ENCODE results near the gene SARM1. TPM values are rescaled to one million over a fixed set of nuclear protein-coding genes. Genes with fewer than 3 reads are reported as not detected.
A peak's percentile ranks its signal among the peaks of the same experiment; 100 is the strongest.
"Not testable (repeated sequence)": the region's sequence is repeated elsewhere in the genome, so short reads cannot be mapped to it uniquely, and the experiment has no call there.

Gene SARM1
- total RNA-seq, 1 donor from 2014 or later = 5.7 TPM

- H3K36me3 ChIP-seq (ENCODE audit: control insufficient read depth in 3 of 3, insufficient read depth in 3 of 3, low read length in 3 of 3) = peaks cover 30 to 43% (median 34%) of the 10 kb centered on the region in 3 donors
- no peak overlapping the region for H3K4me3 ChIP-seq (ENCODE audit: low read length in 3 of 3)
- peaks cover 27 to 31% (median 30%) of the 10 kb centered on the region in 3 donors for H3K4me1 ChIP-seq (ENCODE audit: control insufficient read depth in 3 of 3, insufficient read depth in 3 of 3, low read length in 3 of 3)
- H3K27me3 ChIP-seq (ENCODE audit: control insufficient read depth in 3 of 3, insufficient read depth in 3 of 3, low read length in 3 of 3) = no peaks in the 10 kb centered on the region
- no peaks in the 10 kb centered on the region for H3K9me3 ChIP-seq (ENCODE audit: control insufficient read depth in 3 of 3, low read length in 3 of 3)
- peak overlapping the region in 2 of 3 donors; percentile 2 to 4 for H3K9ac ChIP-seq (ENCODE audit: low read depth in 1 of 3, low read length in 3 of 3)
- no peak overlapping the region for H3K27ac ChIP-seq (ENCODE audit: low read depth, low read length)
These were observed 39.5 kb upstream of the SARM1 start for GRCh38 chr17:28331891-28332420.

DNA sequence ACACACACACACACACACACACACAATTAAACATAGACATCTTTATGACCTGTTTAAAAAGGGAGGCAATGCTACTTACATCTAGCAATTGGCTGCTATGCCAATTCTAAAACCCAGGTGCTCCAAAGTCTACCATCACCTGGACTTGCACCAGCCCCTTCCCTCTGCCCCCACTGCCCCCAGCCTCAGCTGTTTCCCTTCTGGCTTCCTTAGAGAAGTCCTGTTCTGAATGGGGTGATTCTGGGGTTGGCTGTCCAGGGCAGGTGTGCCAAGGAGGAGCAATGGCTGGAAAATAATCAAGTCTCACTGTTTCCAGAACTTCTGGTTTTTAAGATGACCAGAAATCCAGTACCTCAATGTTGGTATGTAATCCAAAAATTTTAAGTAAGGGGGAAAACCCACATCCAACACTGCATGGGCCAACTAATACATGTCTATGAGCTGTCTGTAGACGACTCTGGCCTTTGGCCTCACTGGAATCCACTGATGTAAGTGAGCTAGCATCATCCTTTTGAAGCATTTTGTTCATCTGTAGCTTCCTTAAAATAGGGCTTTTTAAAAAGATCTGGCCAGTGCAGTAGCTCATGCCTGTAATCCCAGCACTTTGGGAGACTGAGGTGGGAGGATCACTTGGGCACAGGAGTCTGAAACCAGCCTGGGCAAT lies 38.3 kb upstream of the SARM1 start:
- Histone ChIP-seq H3K27me3 (ENCODE audit: control insufficient read depth in 3 of 3, insufficient read depth in 3 of 3, low read length in 3 of 3) (no peaks in the 10 kb centered on the region), H3K4me1 (ENCODE audit: control insufficient read depth in 3 of 3, insufficient read depth in 3 of 3, low read length in 3 of 3) (peaks cover 37 to 40% (median 38%) of the 10 kb centered on the region in 3 donors), H3K9ac (ENCODE audit: low read depth in 1 of 3, low read length in 3 of 3) (peak overlapping the region in 2 of 3 donors; percentile 12 to 16), H3K4me3 (ENCODE audit: low read length in 3 of 3) (no peak overlapping the region), H3K9me3 (ENCODE audit: control insufficient read depth in 3 of 3, low read length in 3 of 3) (no peaks in the 10 kb centered on the region), H3K36me3 (ENCODE audit: control insufficient read depth in 3 of 3, insufficient read depth in 3 of 3, low read length in 3 of 3) (peaks cover 28 to 32% (median 28%) of the 10 kb centered on the region in 3 donors), H3K27ac (ENCODE audit: low read depth, low read length) (no peak overlapping the region)

DNA sequence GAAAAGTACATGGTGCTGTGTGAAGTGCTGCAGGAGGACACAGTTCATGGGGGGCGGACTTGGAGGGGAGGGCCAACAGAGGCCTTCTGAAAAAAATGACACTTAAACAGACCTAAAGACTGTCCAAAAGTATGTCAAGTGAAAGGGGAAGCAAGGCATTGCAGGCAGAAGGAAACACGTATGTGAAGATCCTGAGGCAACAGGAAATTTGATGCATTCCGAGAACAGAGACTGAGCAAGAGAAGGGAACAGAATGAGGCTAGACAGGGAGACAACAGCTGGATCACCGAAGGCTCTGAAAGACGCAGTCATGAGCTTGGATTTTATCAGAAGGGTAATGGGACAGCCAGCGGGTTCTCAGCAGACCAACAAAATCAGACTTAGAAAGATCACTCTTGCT lies 37.3 kb upstream of the SARM1 start:
- H3K27ac ChIP-seq (ENCODE audit: low read depth, low read length) = peak overlapping the region; percentile 95
- H3K9ac ChIP-seq (ENCODE audit: low read depth in 1 of 3, low read length in 3 of 3) = peak overlapping the region; percentile 89 to 91 (median 90)
- no peaks in the 10 kb centered on the region for H3K27me3 ChIP-seq (ENCODE audit: control insufficient read depth in 3 of 3, insufficient read depth in 3 of 3, low read length in 3 of 3)
- no peaks in the 10 kb centered on the region for H3K9me3 ChIP-seq (ENCODE audit: control insufficient read depth in 3 of 3, low read length in 3 of 3)
- peaks cover 19 to 23% (median 22%) of the 10 kb centered on the region in 3 donors for H3K36me3 ChIP-seq (ENCODE audit: control insufficient read depth in 3 of 3, insufficient read depth in 3 of 3, low read length in 3 of 3)
- H3K4me3 ChIP-seq (ENCODE audit: low read length in 3 of 3) = peak overlapping the region; percentile 90 to 96 (median 94)
- peaks cover 39 to 40% (median 40%) of the 10 kb centered on the region in 3 donors for H3K4me1 ChIP-seq (ENCODE audit: control insufficient read depth in 3 of 3, insufficient read depth in 3 of 3, low read length in 3 of 3)

- H3K36me3 ChIP-seq (ENCODE audit: control insufficient read depth in 3 of 3, insufficient read depth in 3 of 3, low read length in 3 of 3) = peaks cover 21 to 22% (median 21%) of the 10 kb centered on the region in 3 donors
- peak overlapping the region; percentile 89 to 91 (median 90) for H3K9ac ChIP-seq (ENCODE audit: low read depth in 1 of 3, low read length in 3 of 3)
- H3K4me1 ChIP-seq (ENCODE audit: control insufficient read depth in 3 of 3, insufficient read depth in 3 of 3, low read length in 3 of 3) = peaks cover 39 to 46% (median 40%) of the 10 kb centered on the region in 3 donors
- H3K27ac ChIP-seq (ENCODE audit: low read depth, low read length) = peak overlapping the region; percentile 95
- H3K9me3 ChIP-seq (ENCODE audit: control insufficient read depth in 3 of 3, low read length in 3 of 3) = no peaks in the 10 kb centered on the region
- H3K4me3 ChIP-seq (ENCODE audit: low read length in 3 of 3) = peak overlapping the region; percentile 90 to 96 (median 94)
- no peaks in the 10 kb centered on the region for H3K27me3 ChIP-seq (ENCODE audit: control insufficient read depth in 3 of 3, insufficient read depth in 3 of 3, low read length in 3 of 3)
These were observed 36.8 kb upstream of the SARM1 start for GRCh38 chr17:28334666-28335200.

- H3K4me1 ChIP-seq (ENCODE audit: control insufficient read depth in 3 of 3, insufficient read depth in 3 of 3, low read length in 3 of 3) = peaks cover 39 to 46% (median 40%) of the 10 kb centered on the region in 3 donors
- no peaks in the 10 kb centered on the region for H3K9me3 ChIP-seq (ENCODE audit: control insufficient read depth in 3 of 3, low read length in 3 of 3)
- H3K9ac ChIP-seq (ENCODE audit: low read depth in 1 of 3, low read length in 3 of 3) = peak within 1 kb of the TSS; percentile 90 to 94 (median 90)
- H3K27me3 ChIP-seq (ENCODE audit: control insufficient read depth in 3 of 3, insufficient read depth in 3 of 3, low read length in 3 of 3) = no peaks in the 10 kb centered on the region
- H3K4me3 ChIP-seq (ENCODE audit: low read length in 3 of 3) = peak within 1 kb of the TSS; percentile 90 to 96 (median 94)
- H3K36me3 ChIP-seq (ENCODE audit: control insufficient read depth in 3 of 3, insufficient read depth in 3 of 3, low read length in 3 of 3) = peaks cover 26 to 28% (median 26%) of the 10 kb centered on the region in 3 donors
- H3K27ac ChIP-seq (ENCODE audit: low read depth, low read length) = peak within 1 kb of the TSS; percentile 95
These were observed 36.1 kb upstream of the SARM1 start, which contains the start of the genes IFT20 and TNFAIP1 for GRCh38 chr17:28335201-28335958. TSS of gene IFT20 (minus strand) at chr17:28335472. CDS start at chr17:28331985, 3,487 bp downstream. TSS of gene TNFAIP1 (plus strand) at chr17:28335761. CDS start at chr17:28339522, 3,761 bp downstream.

- peaks cover 39 to 46% (median 40%) of the 10 kb centered on the region in 3 donors for H3K4me1 ChIP-seq (ENCODE audit: control insufficient read depth in 3 of 3, insufficient read depth in 3 of 3, low read length in 3 of 3)
- no peaks in the 10 kb centered on the region for H3K9me3 ChIP-seq (ENCODE audit: control insufficient read depth in 3 of 3, low read length in 3 of 3)
- H3K27me3 ChIP-seq (ENCODE audit: control insufficient read depth in 3 of 3, insufficient read depth in 3 of 3, low read length in 3 of 3) = no peaks in the 10 kb centered on the region
- H3K36me3 ChIP-seq (ENCODE audit: control insufficient read depth in 3 of 3, insufficient read depth in 3 of 3, low read length in 3 of 3) = peaks cover 25 to 27% (median 26%) of the 10 kb centered on the region in 3 donors
- peak overlapping the region; percentile 90 to 94 (median 90) for H3K9ac ChIP-seq (ENCODE audit: low read depth in 1 of 3, low read length in 3 of 3)
- H3K4me3 ChIP-seq (ENCODE audit: low read length in 3 of 3) = peak overlapping the region; percentile 90 to 94 (median 92)
- peak overlapping the region; percentile 95 for H3K27ac ChIP-seq (ENCODE audit: low read depth, low read length)
These were observed 35.3 kb upstream of the SARM1 start for GRCh38 chr17:28335959-28336871.

DNA sequence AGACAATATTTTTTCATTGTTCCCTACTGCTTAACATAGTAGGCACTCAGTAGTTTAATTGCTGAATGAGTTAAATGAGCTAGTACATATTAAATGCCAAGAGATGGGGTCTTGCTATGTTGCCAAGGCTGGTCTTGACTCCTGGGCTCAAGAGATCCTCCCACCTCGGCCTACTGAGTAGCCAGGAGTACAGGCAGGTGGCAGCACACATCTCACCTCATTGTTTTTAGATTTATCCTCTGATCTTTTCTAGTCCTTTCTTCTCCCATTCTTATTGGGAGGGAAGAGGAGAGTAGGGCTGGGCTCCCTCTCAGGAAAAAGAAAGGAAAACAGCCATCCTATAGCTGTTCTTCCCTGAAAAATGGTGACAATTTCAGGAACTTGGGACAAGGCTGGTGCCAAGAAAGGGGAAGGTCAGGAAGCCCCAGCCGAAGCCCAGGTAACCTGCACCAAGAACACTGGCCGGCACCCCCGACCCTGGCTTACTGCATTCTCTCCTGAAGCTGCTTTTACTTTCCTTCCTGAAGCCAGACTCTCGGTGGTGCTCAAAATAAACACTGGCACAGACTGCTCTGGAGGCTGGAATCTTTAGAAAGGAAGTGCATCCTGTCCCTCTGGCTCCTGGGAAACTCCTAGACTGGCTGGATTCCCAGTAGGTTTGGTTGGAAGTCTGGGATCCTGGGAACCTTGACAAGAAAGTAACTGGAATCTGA lies 33.3 kb upstream of the SARM1 start:
- H3K4me1 ChIP-seq (ENCODE audit: control insufficient read depth in 3 of 3, insufficient read depth in 3 of 3, low read length in 3 of 3) = peaks cover 37 to 46% (median 39%) of the 10 kb centered on the region in 3 donors
- no peaks in the 10 kb centered on the region for H3K27me3 ChIP-seq (ENCODE audit: control insufficient read depth in 3 of 3, insufficient read depth in 3 of 3, low read length in 3 of 3)
- no peaks in the 10 kb centered on the region for H3K9me3 ChIP-seq (ENCODE audit: control insufficient read depth in 3 of 3, low read length in 3 of 3)
- peak overlapping the region in 1 of 3 donors; percentile 14 for H3K4me3 ChIP-seq (ENCODE audit: low read length in 3 of 3)
- H3K9ac ChIP-seq (ENCODE audit: low read depth in 1 of 3, low read length in 3 of 3) = peak overlapping the region in 2 of 3 donors; percentile 12 to 41
- peaks cover 33 to 36% (median 34%) of the 10 kb centered on the region in 3 donors for H3K36me3 ChIP-seq (ENCODE audit: control insufficient read depth in 3 of 3, insufficient read depth in 3 of 3, low read length in 3 of 3)
- H3K27ac ChIP-seq (ENCODE audit: low read depth, low read length) = peak overlapping the region; percentile 95

- not testable (repeated sequence) for H3K27me3 ChIP-seq (ENCODE audit: control insufficient read depth in 3 of 3, insufficient read depth in 3 of 3, low read length in 3 of 3); H3K4me3 ChIP-seq (ENCODE audit: low read length in 3 of 3); H3K9me3 ChIP-seq (ENCODE audit: control insufficient read depth in 3 of 3, low read length in 3 of 3)
- peak overlapping the region in 1 of 3 donors; percentile 41 for H3K9ac ChIP-seq (ENCODE audit: low read depth in 1 of 3, low read length in 3 of 3)
- H3K27ac ChIP-seq (ENCODE audit: low read depth, low read length) = peak overlapping the region; percentile 95
- peaks cover 35 to 44% (median 38%) of the 10 kb centered on the region in 3 donors for H3K4me1 ChIP-seq (ENCODE audit: control insufficient read depth in 3 of 3, insufficient read depth in 3 of 3, low read length in 3 of 3)
- peaks cover 37 to 40% (median 38%) of the 10 kb centered on the region in 3 donors for H3K36me3 ChIP-seq (ENCODE audit: control insufficient read depth in 3 of 3, insufficient read depth in 3 of 3, low read length in 3 of 3)
These were observed 32.7 kb upstream of the SARM1 start for GRCh38 chr17:28338769-28339212.
